ENCODE measurements around the gene CACNA1C. TPM values are rescaled to one million over a fixed set of nuclear protein-coding genes. Genes with fewer than 3 reads are reported as not detected.

CACNA1C gene
- total RNA-seq, 1 donor from 2014 or later, result 0.02 TPM

DNA sequence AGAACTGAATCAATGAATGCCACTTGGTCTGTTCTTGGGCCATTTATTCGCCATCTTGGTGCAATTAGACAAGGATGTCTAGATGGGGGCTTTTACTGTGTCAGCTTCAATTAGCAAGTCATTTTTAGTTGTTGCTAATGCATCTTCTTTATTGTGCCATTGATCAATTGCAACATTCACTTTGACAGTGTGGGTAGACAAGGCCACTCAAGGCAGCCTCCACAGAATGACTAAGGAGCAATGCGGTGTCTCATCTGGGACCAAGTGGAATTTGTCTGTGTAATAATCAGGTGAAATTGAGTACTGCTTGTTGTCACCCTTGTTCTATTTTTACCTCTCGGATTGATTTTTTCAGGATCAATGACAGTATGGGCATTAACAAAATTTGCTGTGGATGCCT lies 275.9 kb downstream of the CACNA1C start:
- H3K4me3 Mint-ChIP-seq, result no peak overlapping the region
- CTCF ChIA-PET, result no interaction called here

DNA sequence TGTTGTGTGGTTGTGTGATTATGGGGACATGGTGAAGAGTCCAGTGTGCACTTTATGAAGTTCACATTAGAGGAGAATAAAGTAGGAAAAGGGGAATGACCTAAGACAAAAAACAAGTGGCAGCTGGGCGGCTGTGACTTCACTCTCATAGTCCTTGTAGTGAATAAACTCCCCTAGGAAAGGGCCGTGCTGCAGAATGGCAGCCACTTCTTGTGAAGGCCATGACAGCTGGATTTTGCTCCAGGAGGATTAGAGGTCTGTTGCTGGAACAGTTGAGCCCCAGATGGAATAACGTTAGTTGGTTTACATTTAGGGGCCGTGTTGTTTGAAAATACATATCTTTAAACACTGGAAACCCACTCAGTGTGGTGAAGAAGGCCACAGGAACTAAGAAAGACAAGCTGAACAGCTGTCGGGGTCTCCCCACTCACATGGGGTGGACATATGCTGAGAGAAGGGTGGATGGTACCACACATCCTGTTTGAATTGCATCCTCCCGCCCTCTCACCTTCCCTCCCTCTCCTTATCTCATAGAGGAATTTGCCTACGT lies 276.9 kb downstream of the CACNA1C start:
- ChIA-PET POLR2A (no interaction called here), CTCF (no interaction called here)

More for the DNA sequence above, 275.9 kb downstream of the CACNA1C start:
- no peak for DNase-seq
- TF ChIP-seq CTCF (IDR thresholded peaks at IDR 0.05), result no peak
- POLR2A ChIA-PET, result no interaction called here
- no peaks in the 10 kb centered on the region for H3K36me3 Mint-ChIP-seq (ENCODE audit: low read depth)
- no peak for ATAC-seq (ENCODE audit: low read depth)
- no peak overlapping the region for H3K27ac Mint-ChIP-seq
- peaks cover 7% of the 10 kb centered on the region for H3K27me3 Mint-ChIP-seq
- H3K9me3 Mint-ChIP-seq, result no peaks in the 10 kb centered on the region
- H3K4me1 Mint-ChIP-seq, result no peaks in the 10 kb centered on the region
- intact Hi-C loops (cut with micrococcal nuclease), result no loop called here

GRCh38 chr12:2332236-2332635 lies 279.4 kb downstream of the CACNA1C start:
- DNase-seq (no peak), ATAC-seq (ENCODE audit: low read depth) (no peak)
- Mint-ChIP-seq H3K4me1 (peaks cover 4% of the 10 kb centered on the region), H3K36me3 (ENCODE audit: low read depth) (no peaks in the 10 kb centered on the region), H3K4me3 (no peak overlapping the region), H3K27me3 (peaks cover 3% of the 10 kb centered on the region), H3K9me3 (no peaks in the 10 kb centered on the region), H3K27ac (no peak overlapping the region)
- ChIA-PET CTCF (no interaction called here), POLR2A (no interaction called here)
- intact Hi-C loops (cut with micrococcal nuclease), result no loop called here
- TF ChIP-seq CTCF (IDR thresholded peaks at IDR 0.05), result no peak

More for the DNA sequence above, 276.9 kb downstream of the CACNA1C start:
- H3K36me3 Mint-ChIP-seq (ENCODE audit: low read depth), result no peaks in the 10 kb centered on the region
- no peak for TF ChIP-seq CTCF (IDR thresholded peaks at IDR 0.05)
- DNase-seq, result no peak
- H3K4me3 Mint-ChIP-seq, result no peak overlapping the region
- peaks cover 7% of the 10 kb centered on the region for H3K27me3 Mint-ChIP-seq
- no peak overlapping the region for H3K27ac Mint-ChIP-seq
- H3K9me3 Mint-ChIP-seq, result no peaks in the 10 kb centered on the region
- intact Hi-C loops (cut with micrococcal nuclease), result no loop called here
- ATAC-seq (ENCODE audit: low read depth), result no peak
- H3K4me1 Mint-ChIP-seq, result no peaks in the 10 kb centered on the region

DNA sequence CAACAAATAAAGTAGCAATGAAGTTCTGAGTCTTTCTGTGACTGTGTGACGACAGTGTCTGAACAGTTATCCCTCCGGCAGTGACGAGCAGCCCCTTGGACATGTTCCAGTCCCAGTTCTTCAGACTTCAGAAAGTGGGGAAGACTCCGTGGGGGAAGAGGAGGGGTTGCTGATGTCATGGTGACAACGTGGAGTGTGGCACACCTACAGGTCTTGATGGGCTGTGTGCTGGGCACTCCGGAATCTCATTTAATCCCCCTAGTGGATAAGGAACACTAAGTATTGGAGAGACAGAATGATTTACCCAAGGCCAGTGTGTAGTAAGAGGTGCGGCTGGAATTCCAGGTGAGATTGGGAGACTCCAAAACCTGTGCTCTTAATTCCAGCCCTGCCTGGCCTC lies 280.2 kb downstream of the CACNA1C start:
- TF ChIP-seq CTCF (IDR thresholded peaks at IDR 0.05), result no peak
- ChIA-PET POLR2A (no interaction called here), CTCF (no interaction called here)
- ATAC-seq (ENCODE audit: low read depth) (no peak), DNase-seq (no peak)
- H3K4me3 Mint-ChIP-seq, result no peak overlapping the region
- H3K27ac Mint-ChIP-seq, result no peak overlapping the region
- peaks cover 6% of the 10 kb centered on the region for H3K27me3 Mint-ChIP-seq
- H3K36me3 Mint-ChIP-seq (ENCODE audit: low read depth), result no peaks in the 10 kb centered on the region
- H3K9me3 Mint-ChIP-seq, result no peaks in the 10 kb centered on the region
- intact Hi-C loops (cut with micrococcal nuclease), result no loop called here
- H3K4me1 Mint-ChIP-seq, result peaks cover 4% of the 10 kb centered on the region

DNA sequence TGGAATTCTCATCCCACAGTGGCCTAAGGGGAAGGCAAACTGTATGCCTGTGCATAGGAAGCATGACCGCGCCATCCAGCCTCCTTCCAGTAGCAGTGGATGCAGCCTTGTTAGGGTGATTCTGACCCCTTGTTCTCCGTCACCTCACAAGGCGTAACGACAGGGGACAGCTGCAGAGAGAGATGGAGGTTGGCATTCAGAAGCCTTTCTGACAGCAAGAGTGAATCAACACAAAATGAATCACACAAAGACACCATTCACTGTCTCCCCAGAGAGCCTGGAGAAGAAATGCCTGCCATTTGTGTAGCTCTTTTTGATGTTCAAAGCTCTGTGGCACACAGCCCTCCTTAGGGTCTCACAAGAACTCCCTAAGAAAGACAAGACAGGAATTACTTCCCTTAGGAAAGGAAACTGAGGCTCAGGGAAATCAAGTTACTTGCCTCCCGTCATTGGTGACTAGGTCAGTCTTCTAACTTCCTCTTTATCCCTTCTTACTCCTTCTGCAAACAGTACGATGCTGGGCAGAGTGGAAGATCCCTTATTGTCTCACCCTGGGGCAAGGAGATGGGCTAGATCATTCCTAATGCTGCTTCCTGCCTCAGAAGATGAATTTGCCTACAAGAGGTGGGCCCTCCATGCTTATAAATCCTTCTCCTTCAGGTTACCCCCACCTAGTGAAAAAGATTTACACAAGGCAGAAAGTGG lies 280.9 kb downstream of the CACNA1C start:
- CTCF ChIA-PET, result no interaction called here
- POLR2A ChIA-PET, result no interaction called here
- Mint-ChIP-seq H3K27me3 (peaks cover 7% of the 10 kb centered on the region), H3K4me3 (no peak overlapping the region), H3K9me3 (no peaks in the 10 kb centered on the region), H3K27ac (no peak overlapping the region), H3K36me3 (ENCODE audit: low read depth) (no peaks in the 10 kb centered on the region), H3K4me1 (peaks cover 4% of the 10 kb centered on the region)
- ATAC-seq (ENCODE audit: low read depth) (no peak), DNase-seq (no peak)
- intact Hi-C loops (cut with micrococcal nuclease), result no loop called here
- TF ChIP-seq CTCF (IDR thresholded peaks at IDR 0.05), result no peak

Data from activated B cell treated with CpG ODN at 0.5 μM for 24 hours (primary cell).